OCI-LY7 (cell line): ENCODE data around the gene SOS1. TPM values are rescaled to one million over a fixed set of nuclear protein-coding genes. Genes with fewer than 3 reads are reported as not detected.

Source experiments
- BruUV-seq: library from RNA; stranded (reverse); fragments of 400-500 nt; replicated peaks from 2 replicates; lab custom pipeline; 2021; lab: Mats Ljungman, UMichigan
- CTCF ChIA-PET: fragments of 300-600 bp; sonication (Branson Sonifier 250); formaldehyde crosslinking; loops from one replicate; lab custom pipeline; 2022; ENCODE audit warnings: antibody characterized with exemption; ENCODE audit not compliant: unreplicated experiment; lab: Charles Lee
- POLR2A ChIA-PET: fragments of 300-600 bp; sonication (Branson Sonifier 250); formaldehyde crosslinking; loops from one replicate; lab custom pipeline; 2022; ENCODE audit warnings: antibody characterized with exemption; lab: Charles Lee
- DNase-seq: peaks from one replicate; pipeline ENCODE4 v3.0.0-alpha.2; 2015; ENCODE audit warnings: low spot score
- H2AFZ ChIP-seq: fragments of 200-600 bp; sonication (generic), shearing (Covaris generic); 2 replicates; pipeline ENCODE4 v1.6.1; 2014; ENCODE audit warnings: mild to moderate bottlenecking, antibody characterized with exemption, low read length, moderate library complexity
- H3K27ac ChIP-seq: fragments of 200-600 bp; sonication (generic); 2 replicates; pipeline ENCODE4 v1.5.1; 2014; ENCODE audit warnings: mixed run types, low read depth, mild to moderate bottlenecking, moderate library complexity, low read length, inconsistent platforms; ENCODE audit not compliant: poor library complexity, severe bottlenecking
- H3K36me3 ChIP-seq: fragments of 200-600 bp; sonication (generic); 2 replicates; pipeline ENCODE4 v1.6.1; 2014; ENCODE audit warnings: mild to moderate bottlenecking, antibody characterized with exemption, low read length, moderate library complexity, mixed read lengths; ENCODE audit not compliant: insufficient read depth
- H3K4me1 ChIP-seq: fragments of 200-600 bp; sonication (generic); 2 replicates; pipeline ENCODE4 v1.5.1; 2014; ENCODE audit warnings: mild to moderate bottlenecking, low read length; ENCODE audit not compliant: insufficient read depth, poor library complexity, severe bottlenecking
- H3K4me2 ChIP-seq: fragments of 200-600 bp; sonication (generic); 2 replicates; pipeline ENCODE4 v1.6.1; 2014; ENCODE audit warnings: mild to moderate bottlenecking, low read length
- H3K4me3 ChIP-seq: fragments of 200-600 bp; sonication (generic); 2 replicates; pipeline ENCODE4 v1.5.1; 2014; ENCODE audit warnings: mild to moderate bottlenecking, low read depth, low read length; ENCODE audit not compliant: poor library complexity, severe bottlenecking
- H3K79me2 ChIP-seq: fragments of 200-600 bp; sonication (generic); 2 replicates; pipeline ENCODE4 v1.6.1; 2016; ENCODE audit warnings: low read depth, mild to moderate bottlenecking, low read length, moderate library complexity, mixed read lengths; ENCODE audit not compliant: insufficient read depth
- H3K9me2 ChIP-seq: fragments of 200-600 bp; sonication (generic); 2 replicates; pipeline ENCODE4 v1.6.1; 2016; ENCODE audit warnings: mild to moderate bottlenecking, low read length, mixed read lengths; ENCODE audit not compliant: insufficient read depth
- H3K9me3 ChIP-seq: fragments of 200-600 bp; sonication (generic); 2 replicates; pipeline ENCODE4 v1.6.1; 2014; ENCODE audit warnings: mild to moderate bottlenecking, mixed run types, low read length, mixed read lengths
- H4K20me1 ChIP-seq: fragments of 200-600 bp; sonication (generic); 2 replicates; pipeline ENCODE4 v1.6.1; 2014; ENCODE audit warnings: mild to moderate bottlenecking, antibody characterized with exemption, low read length, moderate library complexity, mixed read lengths; ENCODE audit not compliant: insufficient read depth
- CTCF ChIP-seq: fragments of 200-600 bp; sonication (generic); conservative IDR thresholded peaks from 2 replicates; pipeline ENCODE4 v1.5.1; 2014; ENCODE audit warnings: mild to moderate bottlenecking, antibody characterized with exemption, low read length, moderate library complexity, mixed read lengths
- EZH2phosphoT487 ChIP-seq: fragments of 200-600 bp; sonication (generic); IDR thresholded peaks from 2 replicates; pipeline ENCODE4 v1.6.1; 2018; ENCODE audit warnings: low read depth, borderline replicate concordance, mild to moderate bottlenecking, mixed run types, antibody characterized with exemption, low read length, moderate library complexity, mixed read lengths
- intact Hi-C: fragments of 100-400 bp; cut with micrococcal nuclease; formaldehyde crosslinking; loops from one replicate; pipeline ENCODE4 v1.10.0; 2022; ENCODE audit not compliant: unreplicated experiment
- total RNA-seq, 2 experiments: library from RNA; depleted of rRNA in 1 of 2; stranded (reverse); fragments of >200 nt in 1 of 2; shearing (Covaris generic) in 1 of 2; gene quantifications; 2 replicates each; pipeline ENCODE4 v1.2.3, GENCODE V29; 2014 to 2022

The SOS1 gene
- total RNA-seq, 2 experiments from 2014 or later: 21.3 to 40.0 TPM

GRCh38 chr2:38978908-38979307 is 141.9 kb downstream of the SOS1 start:
- no peak for TF ChIP-seq CTCF
- TF ChIP-seq EZH2phosphoT487: no peak
- Histone ChIP-seq H3K36me3 (peaks cover 2% of the 10 kb centered on the region; the same call in 1 of the 2 replicates), H3K4me2 (no peak overlapping the region), H4K20me1 (no peaks in the 10 kb centered on the region), H3K9me2 (no peaks in the 10 kb centered on the region), H3K27ac (no peak overlapping the region), H2AFZ (no peak overlapping the region), H3K4me1 (no peaks in the 10 kb centered on the region), H3K4me3 (no peak overlapping the region), H3K9me3 (no peaks in the 10 kb centered on the region), H3K79me2 (no peaks in the 10 kb centered on the region)
- intact Hi-C loops: no loop called here
- ChIA-PET POLR2A (interaction anchor here (1.6 kb wide), 1 partner anchor 9 kb away, joined by 5 read pairs; no protein-coding TSS in a partner anchor), CTCF (interaction anchor here (0.7 kb wide), 1 partner anchor 11 kb away, joined by 3 read pairs; no protein-coding TSS in a partner anchor)
- no peak for DNase-seq
- BruUV-seq: no TSS peak

GRCh38 chr2:38978296-38978903 is 142.5 kb downstream of the SOS1 start:
- H4K20me1 ChIP-seq: no peaks in the 10 kb centered on the region
- H3K9me3 ChIP-seq: no peaks in the 10 kb centered on the region
- CTCF ChIA-PET: no interaction called here
- intact Hi-C loops: no loop called here
- no peak overlapping the region for H3K27ac ChIP-seq
- no peaks in the 10 kb centered on the region for H3K4me1 ChIP-seq
- H3K79me2 ChIP-seq: no peaks in the 10 kb centered on the region
- no peaks in the 10 kb centered on the region for H3K9me2 ChIP-seq
- BruUV-seq: no TSS peak
- POLR2A ChIA-PET: interaction anchor here (1.6 kb wide), 1 partner anchor 10 kb away, joined by 5 read pairs; no protein-coding TSS in a partner anchor
- H3K4me2 ChIP-seq: no peak overlapping the region
- H3K4me3 ChIP-seq: no peak overlapping the region
- no peaks in the 10 kb centered on the region for H3K36me3 ChIP-seq
- DNase-seq: no peak
- H2AFZ ChIP-seq: no peak overlapping the region
- TF ChIP-seq CTCF: no peak

- ChIA-PET POLR2A (no interaction called here), CTCF (no interaction called here)
- TF ChIP-seq EZH2phosphoT487: no peak
- no peak for TF ChIP-seq CTCF
- no peak overlapping the region for H3K27ac ChIP-seq
- no TSS peak for BruUV-seq
- no peak overlapping the region for H3K4me2 ChIP-seq
- H3K4me1 ChIP-seq: no peaks in the 10 kb centered on the region
- H2AFZ ChIP-seq: no peak overlapping the region
- no peaks in the 10 kb centered on the region for H3K9me2 ChIP-seq
- no peaks in the 10 kb centered on the region for H3K79me2 ChIP-seq
- no peak for DNase-seq
- no peaks in the 10 kb centered on the region for H4K20me1 ChIP-seq
- no peak overlapping the region for H3K4me3 ChIP-seq
- intact Hi-C loops: no loop called here
- H3K9me3 ChIP-seq: no peaks in the 10 kb centered on the region
- H3K36me3 ChIP-seq: no peaks in the 10 kb centered on the region
These were observed 143.8 kb downstream of the SOS1 start for GRCh38 chr2:38977047-38977446.
